C4-2B (cell line): ENCODE results near the gene CASP8AP2.

ENCODE experiments used
- ZFX ChIP-seq: fragments of 450-650 bp; IDR thresholded peaks from 2 replicates; pipeline ENCODE4 v1.6.1; 2017
- TF ChIP-seq, protein P1 (sequence below): fragments of 450-650 bp; conservative IDR thresholded peaks from 2 replicates; pipeline ENCODE4 v1.5.1; 2017; ENCODE audit warnings: mild to moderate bottlenecking

DNA sequence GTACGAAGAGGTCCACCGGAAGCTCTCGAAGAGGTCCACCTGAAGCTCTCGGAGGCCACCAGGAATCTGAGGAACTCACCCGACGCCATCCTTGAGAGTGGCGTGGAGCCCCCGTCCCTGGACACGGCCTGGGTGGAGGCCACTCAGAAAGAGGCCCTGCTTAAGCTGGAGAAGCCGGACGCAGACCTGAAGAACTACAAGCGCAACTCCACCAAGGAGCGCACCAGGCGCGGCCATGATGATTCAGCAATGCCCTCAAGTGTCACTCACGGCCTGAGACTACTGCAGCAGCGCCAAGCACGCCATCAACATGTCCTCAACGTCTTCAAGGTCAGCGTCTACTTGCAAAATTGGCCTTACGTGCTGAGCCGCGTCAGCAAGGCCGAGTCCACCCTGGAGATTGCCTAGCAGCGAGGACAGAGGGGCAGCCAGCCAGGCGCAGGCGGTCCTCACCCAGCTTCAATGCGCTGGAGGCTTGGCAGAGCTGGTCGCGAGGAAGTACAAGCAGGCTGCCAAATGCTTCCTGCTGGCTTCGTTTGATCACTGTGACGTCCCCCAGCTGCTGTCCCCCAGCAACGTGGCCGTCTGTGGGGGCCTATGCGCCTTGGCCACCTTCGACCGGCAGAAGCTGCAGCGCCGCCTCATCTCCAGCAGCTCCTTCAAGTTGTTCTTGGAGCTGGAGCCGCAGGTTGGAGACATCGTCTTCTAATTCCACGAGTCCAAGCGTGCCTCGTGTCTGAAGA lies 56.9 kb downstream of the CASP8AP2 start:
- TF ChIP-seq, protein P1, sequence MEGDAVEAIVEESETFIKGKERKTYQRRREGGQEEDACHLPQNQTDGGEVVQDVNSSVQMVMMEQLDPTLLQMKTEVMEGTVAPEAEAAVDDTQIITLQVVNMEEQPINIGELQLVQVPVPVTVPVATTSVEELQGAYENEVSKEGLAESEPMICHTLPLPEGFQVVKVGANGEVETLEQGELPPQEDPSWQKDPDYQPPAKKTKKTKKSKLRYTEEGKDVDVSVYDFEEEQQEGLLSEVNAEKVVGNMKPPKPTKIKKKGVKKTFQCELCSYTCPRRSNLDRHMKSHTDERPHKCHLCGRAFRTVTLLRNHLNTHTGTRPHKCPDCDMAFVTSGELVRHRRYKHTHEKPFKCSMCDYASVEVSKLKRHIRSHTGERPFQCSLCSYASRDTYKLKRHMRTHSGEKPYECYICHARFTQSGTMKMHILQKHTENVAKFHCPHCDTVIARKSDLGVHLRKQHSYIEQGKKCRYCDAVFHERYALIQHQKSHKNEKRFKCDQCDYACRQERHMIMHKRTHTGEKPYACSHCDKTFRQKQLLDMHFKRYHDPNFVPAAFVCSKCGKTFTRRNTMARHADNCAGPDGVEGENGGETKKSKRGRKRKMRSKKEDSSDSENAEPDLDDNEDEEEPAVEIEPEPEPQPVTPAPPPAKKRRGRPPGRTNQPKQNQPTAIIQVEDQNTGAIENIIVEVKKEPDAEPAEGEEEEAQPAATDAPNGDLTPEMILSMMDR = no peak
- TF ChIP-seq ZFX = no peak
